ENCODE results near the gene CCDC159.

DNA sequence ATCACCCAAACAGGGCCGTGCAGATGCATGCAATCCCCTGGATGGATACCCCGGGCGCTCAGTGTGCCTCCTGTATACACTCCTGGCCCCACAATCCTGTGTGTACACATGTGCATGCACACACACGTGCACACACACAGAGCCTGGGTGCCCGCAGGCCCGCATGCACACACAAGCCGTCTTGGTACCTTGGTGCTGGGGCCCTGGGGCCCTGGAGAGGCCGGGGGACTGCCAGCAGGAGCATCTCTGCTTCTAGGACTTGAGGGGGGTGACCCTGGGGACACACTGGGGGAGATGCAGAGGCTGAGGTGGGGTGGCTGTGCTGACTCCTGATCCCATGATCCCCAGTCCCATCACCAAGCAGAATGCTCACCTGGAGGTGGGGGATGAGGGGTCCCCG is 53.3 kb downstream of the CCDC159 start:
- no peak for TF ChIP-seq EZH2 (IDR thresholded peaks at IDR 0.05)
- TF ChIP-seq, protein P1, sequence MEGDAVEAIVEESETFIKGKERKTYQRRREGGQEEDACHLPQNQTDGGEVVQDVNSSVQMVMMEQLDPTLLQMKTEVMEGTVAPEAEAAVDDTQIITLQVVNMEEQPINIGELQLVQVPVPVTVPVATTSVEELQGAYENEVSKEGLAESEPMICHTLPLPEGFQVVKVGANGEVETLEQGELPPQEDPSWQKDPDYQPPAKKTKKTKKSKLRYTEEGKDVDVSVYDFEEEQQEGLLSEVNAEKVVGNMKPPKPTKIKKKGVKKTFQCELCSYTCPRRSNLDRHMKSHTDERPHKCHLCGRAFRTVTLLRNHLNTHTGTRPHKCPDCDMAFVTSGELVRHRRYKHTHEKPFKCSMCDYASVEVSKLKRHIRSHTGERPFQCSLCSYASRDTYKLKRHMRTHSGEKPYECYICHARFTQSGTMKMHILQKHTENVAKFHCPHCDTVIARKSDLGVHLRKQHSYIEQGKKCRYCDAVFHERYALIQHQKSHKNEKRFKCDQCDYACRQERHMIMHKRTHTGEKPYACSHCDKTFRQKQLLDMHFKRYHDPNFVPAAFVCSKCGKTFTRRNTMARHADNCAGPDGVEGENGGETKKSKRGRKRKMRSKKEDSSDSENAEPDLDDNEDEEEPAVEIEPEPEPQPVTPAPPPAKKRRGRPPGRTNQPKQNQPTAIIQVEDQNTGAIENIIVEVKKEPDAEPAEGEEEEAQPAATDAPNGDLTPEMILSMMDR (IDR thresholded peaks at IDR 0.05) = no peak
- TF ChIP-seq EZH2phosphoT487 (IDR thresholded peaks at IDR 0.05) = no peak

All from neural progenitor cell (in vitro differentiated cells).